ENCODE results near the gene DLG2. TPM values are rescaled to one million over a fixed set of nuclear protein-coding genes. Genes with fewer than 3 reads are reported as not detected.
A peak's percentile ranks its signal among the peaks of the same experiment; 100 is the strongest.
"Not testable (repeated sequence)": the region's sequence is repeated elsewhere in the genome, so short reads cannot be mapped to it uniquely, and the experiment has no call there.

DLG2 gene
- total RNA-seq, 1 experiment from 2014 or later = 0.86 TPM

- no peak for DNase-seq (ENCODE audit: low spot score)
Measured at GRCh38 chr11:84853841-84854497, 773.2 kb downstream of the DLG2 start.

GRCh38 chr11:84847842-84848241, 779.3 kb downstream of the DLG2 start:
- DNase-seq (ENCODE audit: low spot score) = no peak

GRCh38 chr11:84840201-84840600, 786.9 kb downstream of the DLG2 start:
- not testable (repeated sequence) for DNase-seq (ENCODE audit: low spot score)

- no peak for DNase-seq (ENCODE audit: low spot score)
Measured at GRCh38 chr11:84837402-84838069, 789.6 kb downstream of the DLG2 start.

- DNase-seq (ENCODE audit: low spot score) = no peak
Measured at GRCh38 chr11:84836371-84836770, 790.8 kb downstream of the DLG2 start.

GRCh38 chr11:84833488-84834088, 793.6 kb downstream of the DLG2 start:
- DNase-seq (ENCODE audit: low spot score) = no peak

GRCh38 chr11:84830372-84830771, 796.8 kb downstream of the DLG2 start:
- DNase-seq (ENCODE audit: low spot score) = no peak

GRCh38 chr11:84829162-84829561, 798.0 kb downstream of the DLG2 start:
- DNase-seq (ENCODE audit: low spot score) = no peak

GRCh38 chr11:84828616-84829015, 798.5 kb downstream of the DLG2 start:
- no peak for DNase-seq (ENCODE audit: low spot score)

GRCh38 chr11:84825106-84825660, 802.0 kb downstream of the DLG2 start:
- no peak for DNase-seq (ENCODE audit: low spot score)

GRCh38 chr11:84824624-84825023, 802.5 kb downstream of the DLG2 start:
- DNase-seq (ENCODE audit: low spot score) = no peak

GRCh38 chr11:84819537-84819936, 807.6 kb downstream of the DLG2 start:
- no peak for DNase-seq (ENCODE audit: low spot score)

- peak; percentile 4 for DNase-seq (ENCODE audit: low spot score)
Measured at GRCh38 chr11:84819128-84819527, 808.0 kb downstream of the DLG2 start.

GRCh38 chr11:84817998-84818397, 809.1 kb downstream of the DLG2 start:
- DNase-seq (ENCODE audit: low spot score) = no peak

- no peak for DNase-seq (ENCODE audit: low spot score)
Measured at GRCh38 chr11:84812471-84812969, 814.6 kb downstream of the DLG2 start.

- no peak for DNase-seq (ENCODE audit: low spot score)
Measured at GRCh38 chr11:84806354-84806753, 820.8 kb downstream of the DLG2 start.

GRCh38 chr11:84804041-84804440, 823.1 kb downstream of the DLG2 start:
- DNase-seq (ENCODE audit: low spot score) = no peak

- peak; percentile 30 for DNase-seq (ENCODE audit: low spot score)
Measured at GRCh38 chr11:84800755-84801346, 826.3 kb downstream of the DLG2 start.

- DNase-seq (ENCODE audit: low spot score) = no peak
Measured at GRCh38 chr11:84799112-84799511, 828.0 kb downstream of the DLG2 start.

GRCh38 chr11:84795698-84796097, 831.4 kb downstream of the DLG2 start:
- no peak for DNase-seq (ENCODE audit: low spot score)

- no peak for DNase-seq (ENCODE audit: low spot score)
Measured at GRCh38 chr11:84794663-84795443, 832.3 kb downstream of the DLG2 start.
